Loucy (cell line): ENCODE measurements around the gene IRF2BP2.

Source experiments
- H2AFZ ChIP-seq: fragments of 200-600 bp; sonication (generic); 2 replicates; pipeline ENCODE4 v1.6.0; 2016; ENCODE audit warnings: antibody characterized with exemption, mild to moderate bottlenecking, low read length, moderate library complexity
- H3F3A ChIP-seq: fragments of 200-600 bp; 2 replicates; pipeline ENCODE4 v1.6.0; 2016; ENCODE audit warnings: antibody characterized with exemption, low read depth, mild to moderate bottlenecking
- H3K27me3 ChIP-seq: fragments of 200-600 bp; sonication (generic); 2 replicates; pipeline ENCODE4 v1.6.1; 2014; ENCODE audit warnings: low read length, mild to moderate bottlenecking; ENCODE audit not compliant: insufficient read depth, poor library complexity, severe bottlenecking
- H3K36me3 ChIP-seq: fragments of 200-600 bp; sonication (generic); 2 replicates; pipeline ENCODE4 v1.6.1; 2016; ENCODE audit warnings: low read length; ENCODE audit not compliant: insufficient read depth
- H3K4me1 ChIP-seq: fragments of 200-600 bp; sonication (generic); 2 replicates; pipeline ENCODE4 v1.5.1; 2014; ENCODE audit warnings: low read length, mild to moderate bottlenecking; ENCODE audit not compliant: insufficient read depth, poor library complexity, severe bottlenecking
- H3K4me2 ChIP-seq: fragments of 200-600 bp; sonication (generic); 2 replicates; pipeline ENCODE4 v1.6.0; 2014; ENCODE audit warnings: antibody characterized with exemption, low read length, low read depth, mild to moderate bottlenecking; ENCODE audit not compliant: poor library complexity, severe bottlenecking
- H3K4me3 ChIP-seq: fragments of 200-600 bp; sonication (generic); 2 replicates; pipeline ENCODE4 v1.5.1; 2014; ENCODE audit warnings: low read length, mild to moderate bottlenecking, mixed read lengths; ENCODE audit not compliant: poor library complexity, severe bottlenecking
- H3K79me2 ChIP-seq: fragments of 200-600 bp; sonication (generic); 2 replicates; pipeline ENCODE4 v1.6.1; 2014; ENCODE audit warnings: low read length; ENCODE audit not compliant: insufficient read depth
- H3K9ac ChIP-seq: fragments of 200-600 bp; sonication (generic); 2 replicates; pipeline ENCODE4 v1.6.0; 2014; ENCODE audit warnings: mild to moderate bottlenecking, low read depth, low read length, moderate library complexity; ENCODE audit not compliant: poor library complexity, severe bottlenecking
- H3K9me2 ChIP-seq: fragments of 200-600 bp; sonication (generic); replicated peaks from 2 replicates; pipeline ENCODE4 v1.6.1; 2016; ENCODE audit warnings: low read depth, low read length, mixed read lengths
- H3K9me3 ChIP-seq: fragments of 200-600 bp; sonication (generic); 2 replicates; pipeline ENCODE4 v1.6.1; 2014; ENCODE audit warnings: mild to moderate bottlenecking, antibody characterized with exemption, low read length, low read depth; ENCODE audit not compliant: insufficient read depth
- H4K20me1 ChIP-seq: fragments of 200-600 bp; sonication (generic); 2 replicates; pipeline ENCODE4 v1.6.0; 2014; ENCODE audit warnings: antibody characterized with exemption, low read length, mild to moderate bottlenecking; ENCODE audit not compliant: insufficient read depth, poor library complexity, severe bottlenecking
- CTCF ChIP-seq: fragments of 200-600 bp; sonication (generic); conservative IDR thresholded peaks from 2 replicates; pipeline ENCODE4 v1.5.1; 2014; ENCODE audit warnings: mild to moderate bottlenecking, antibody characterized with exemption, low read length
- EZH2phosphoT487 ChIP-seq: fragments of 200-600 bp; IDR thresholded peaks from 2 replicates; pipeline ENCODE4 v1.6.1; 2018; ENCODE audit warnings: antibody characterized with exemption, mild to moderate bottlenecking, moderate library complexity, borderline replicate concordance

Gene IRF2BP2

GRCh38 chr1:234656944-234657654 lies 47.1 kb upstream of the IRF2BP2 start:
- Histone ChIP-seq H3K9ac (no peak overlapping the region), H3K79me2 (no peaks in the 10 kb centered on the region), H3K36me3 (no peaks in the 10 kb centered on the region), H3K27me3 (no peaks in the 10 kb centered on the region), H3K4me3 (no peak overlapping the region), H4K20me1 (no peaks in the 10 kb centered on the region), H2AFZ (peak overlapping the region; percentile 70), H3K4me1 (peaks cover 16% of the 10 kb centered on the region), H3K4me2 (no peak overlapping the region), H3F3A (no peaks in the 10 kb centered on the region), H3K9me3 (no peaks in the 10 kb centered on the region), H3K9me2 (no peaks in the 10 kb centered on the region)
- TF ChIP-seq EZH2phosphoT487 (no peak), CTCF (no peak)

- Histone ChIP-seq H3K4me2 (no peak overlapping the region), H3K79me2 (no peaks in the 10 kb centered on the region), H2AFZ (no peak overlapping the region)
Measured at GRCh38 chr1:234656070-234656895, 46.3 kb upstream of the IRF2BP2 start.

More at GRCh38 chr1:234656070-234656895, 46.3 kb upstream of the IRF2BP2 start:
- peaks cover 16% of the 10 kb centered on the region for H3K4me1 ChIP-seq
- no peaks in the 10 kb centered on the region for H3K27me3 ChIP-seq
- no peaks in the 10 kb centered on the region for H3F3A ChIP-seq
- H4K20me1 ChIP-seq, result no peaks in the 10 kb centered on the region
- H3K9me2 ChIP-seq, result no peaks in the 10 kb centered on the region
- no peak overlapping the region for H3K4me3 ChIP-seq
- TF ChIP-seq CTCF (no peak), EZH2phosphoT487 (no peak)
- H3K36me3 ChIP-seq, result no peaks in the 10 kb centered on the region
- H3K9ac ChIP-seq, result no peak overlapping the region
- H3K9me3 ChIP-seq, result no peaks in the 10 kb centered on the region
